GM12892 (cell line): Measurements from ENCODE around the gene P4HB.

Experiments
- POLR2A ChIP-seq: IDR thresholded peaks from 2 replicates; pipeline ENCODE4 v1.6.1; 2011; ENCODE audit warnings: low read depth, low read length, control low read depth
- POLR2AphosphoS5 ChIP-seq: IDR thresholded peaks from 2 replicates; pipeline ENCODE4 v1.6.1; 2011; ENCODE audit warnings: low read depth, low read length, control low read depth

DNA sequence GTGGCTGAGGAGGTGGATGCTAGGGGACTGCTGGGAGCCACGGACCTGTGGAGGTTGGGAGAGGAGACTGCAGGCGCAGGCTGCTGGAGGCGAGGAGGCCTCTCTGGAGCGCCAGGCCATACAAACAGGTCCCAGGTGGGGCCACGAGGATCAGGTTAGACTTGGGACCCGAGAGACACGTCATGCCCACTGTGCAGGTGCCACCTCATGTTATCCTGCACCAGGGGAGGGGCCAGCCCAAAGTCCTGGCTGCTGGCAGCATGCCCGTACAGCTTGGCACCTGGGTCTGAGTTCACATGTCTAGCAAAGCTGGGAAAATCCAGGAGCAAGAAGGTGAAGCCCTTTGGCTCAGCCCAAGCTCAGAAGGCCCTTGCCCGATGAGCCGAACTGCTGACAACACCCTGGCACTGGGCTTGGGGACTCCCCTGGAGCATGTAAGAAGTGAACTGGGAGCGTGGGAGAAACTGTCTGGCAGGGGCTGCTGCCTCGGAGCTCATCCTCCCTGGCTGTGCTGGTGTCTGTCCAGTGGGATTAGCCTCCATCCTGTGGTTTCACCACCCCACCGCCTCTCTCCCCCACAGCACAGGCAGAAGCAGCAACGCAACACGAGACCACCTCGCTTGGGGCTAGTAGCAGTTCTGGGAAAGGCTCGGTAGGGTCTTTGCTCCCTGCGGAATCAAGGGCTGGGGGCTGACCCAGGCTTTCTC, 5.6 kb upstream of the P4HB start:
- TF ChIP-seq POLR2AphosphoS5 (peak; percentile 77), POLR2A (peak; percentile 68)
